Testis (tissue), 3 donors: ENCODE results near the gene GAB3. TPM values are rescaled to one million over a fixed set of nuclear protein-coding genes. Genes with fewer than 3 reads are reported as not detected.

Source experiments
- DNase-seq: peaks from one replicate; pipeline ENCODE4 v3.0.0-alpha.2; 2019
- H3K27ac ChIP-seq, 2 donors: fragments of 200-600 bp; sonication (generic); one replicate each; pipeline ENCODE4 v1.5.1; 2019
- H3K27me3 ChIP-seq: fragments of 200-600 bp; sonication (generic); one replicate; pipeline ENCODE4 v1.5.1; 2019
- H3K36me3 ChIP-seq: fragments of 200-600 bp; sonication (generic); one replicate; pipeline ENCODE4 v1.5.1; 2017; ENCODE audit warnings: low read depth; ENCODE audit errors: missing control alignments
- H3K4me1 ChIP-seq: fragments of 200-600 bp; sonication (generic); one replicate; pipeline ENCODE4 v1.5.1; 2019
- H3K4me3 ChIP-seq, 2 donors: fragments of 200-600 bp; sonication (generic); one replicate each; pipeline ENCODE4 v1.5.1; 2017 to 2019
- H3K9me3 ChIP-seq: fragments of 200-600 bp; sonication (generic); one replicate; pipeline ENCODE4 v1.5.1; 2017
- CTCF ChIP-seq, 3 experiments: fragments of 450-650 bp in 2 of 3; fragments of 200-600 bp in 1 of 3; sonication (generic) in 1 of 3; IDR thresholded peaks; one replicate each; pipeline ENCODE4 v1.5.1; 2016 to 2019; ENCODE audit warnings: antibody characterized with exemption in 3 of 3, mild to moderate bottlenecking in 2 of 3, moderate library complexity in 1 of 3
- POLR2A ChIP-seq: fragments of 450-650 bp; IDR thresholded peaks from one replicate; pipeline ENCODE4 v1.6.1; 2017; ENCODE audit warnings: antibody characterized with exemption, mild to moderate bottlenecking, moderate library complexity
- WGBS, 2 donors: methylation state at CpG; one replicate each; pipeline ENCODE4 v1.1.5; 2018; 5-methylcytosine and 5-hydroxymethylcytosine counted together
- intact Hi-C: fragments of 100-400 bp; cut with DNase I; formaldehyde crosslinking; loops from one replicate; pipeline ENCODE4 v1.15.1; 2023; ENCODE audit warnings: low total_unique reads
- polyA plus RNA-seq: library from polyadenylated mRNA; stranded (reverse); fragments of 350-450 nt; fragmentation: Illumina TruSeq; extraction: RNeasy Lipid Tissue Mini Kit (QIAGEN cat#74804); gene quantifications from one replicate; pipeline ENCODE4 v1.2.3, GENCODE V29; 2014; ENCODE audit warnings: low read depth, low replicate concordance; ENCODE audit not compliant: insufficient read depth
- total RNA-seq, 2 donors: library from RNA; depleted of rRNA; stranded (reverse); fragments of >200 nt; gene quantifications; one replicate each; pipeline ENCODE4 v1.2.3, GENCODE V29; 2016

The GAB3 gene
- total and polyA plus RNA-seq, 3 donors from 2014 or later: 9.1 to 30.6 (median 30.5) TPM

GRCh38 chrX:154727871-154728270 lies 23.0 kb downstream of the GAB3 start:
- Histone ChIP-seq H3K4me3 (no peak overlapping the region), H3K4me1 (peaks cover 12% of the 10 kb centered on the region), H3K27ac (no peak overlapping the region), H3K9me3 (no peaks in the 10 kb centered on the region), H3K36me3 (no peaks in the 10 kb centered on the region), H3K27me3 (no peaks in the 10 kb centered on the region)
- intact Hi-C loops: no loop called here
- DNase-seq: peak; percentile 31
- WGBS, 2 donors: 43 to 44% methylated on average over 1 to 3 of the region's 3 CpGs
- TF ChIP-seq POLR2A: no peak
- TF ChIP-seq CTCF (IDR thresholded peaks at IDR 0.05): no peak

GRCh38 chrX:154727418-154727817 lies 23.5 kb downstream of the GAB3 start:
- H3K27me3 ChIP-seq: no peaks in the 10 kb centered on the region
- DNase-seq: no peak
- TF ChIP-seq CTCF (IDR thresholded peaks at IDR 0.05): no peak
- TF ChIP-seq POLR2A: no peak
- H3K36me3 ChIP-seq: no peaks in the 10 kb centered on the region
- H3K9me3 ChIP-seq: no peaks in the 10 kb centered on the region
- H3K4me1 ChIP-seq: peaks cover 12% of the 10 kb centered on the region
- H3K27ac ChIP-seq: no peak overlapping the region
- intact Hi-C loops: no loop called here
- H3K4me3 ChIP-seq: no peak overlapping the region
- 45 to 67% methylated on average over 1 of the region's 1 CpG for WGBS, 2 donors

GRCh38 chrX:154724993-154725756 lies 25.7 kb downstream of the GAB3 start:
- no peak for DNase-seq
- intact Hi-C loops: no loop called here
- peaks cover 5% of the 10 kb centered on the region for H3K4me1 ChIP-seq
- TF ChIP-seq CTCF (IDR thresholded peaks at IDR 0.05): no peak
- no peak for TF ChIP-seq POLR2A
- no peak overlapping the region for H3K4me3 ChIP-seq
- 62 to 65% methylated on average over 2 of the region's 2 CpGs for WGBS, 2 donors
- H3K27ac ChIP-seq: no peak overlapping the region
- no peaks in the 10 kb centered on the region for H3K27me3 ChIP-seq
- no peaks in the 10 kb centered on the region for H3K36me3 ChIP-seq
- H3K9me3 ChIP-seq: no peaks in the 10 kb centered on the region

GRCh38 chrX:154721155-154721554 lies 29.7 kb downstream of the GAB3 start:
- Histone ChIP-seq H3K27me3 (no peaks in the 10 kb centered on the region), H3K27ac (no peak overlapping the region), H3K9me3 (no peaks in the 10 kb centered on the region), H3K36me3 (no peaks in the 10 kb centered on the region), H3K4me3 (no peak overlapping the region), H3K4me1 (no peaks in the 10 kb centered on the region)
- 94 to 98% methylated on average over 3 of the region's 3 CpGs for WGBS, 2 donors
- DNase-seq: no peak
- no peak for TF ChIP-seq CTCF (IDR thresholded peaks at IDR 0.05)
- no peak for TF ChIP-seq POLR2A
- intact Hi-C loops: no loop called here

GRCh38 chrX:154720067-154720466 lies 30.8 kb downstream of the GAB3 start:
- intact Hi-C loops: no loop called here
- Histone ChIP-seq H3K4me1 (no peaks in the 10 kb centered on the region), H3K27me3 (no peaks in the 10 kb centered on the region), H3K9me3 (no peaks in the 10 kb centered on the region), H3K4me3 (no peak overlapping the region), H3K27ac (no peak overlapping the region), H3K36me3 (no peaks in the 10 kb centered on the region)
- TF ChIP-seq CTCF (IDR thresholded peaks at IDR 0.05): no peak
- no peak for TF ChIP-seq POLR2A
- 61 to 78% methylated on average over 2 to 4 of the region's 4 CpGs for WGBS, 2 donors
- DNase-seq: no peak
